WTC11 (cell line): ENCODE measurements around the gene HBD. TPM values are rescaled to one million over a fixed set of nuclear protein-coding genes. Genes with fewer than 3 reads are reported as not detected.

Experiments
- ATAC-seq: fragments of 200-7000 bp; cut with Tn5 transposase; 2 replicates; pipeline ENCODE4 v1.10.0; 2021; ENCODE audit warnings: mild to moderate bottlenecking, moderate library complexity
- Bru-seq: library from RNA; stranded (reverse); fragments of 400-500 nt; gene quantifications from one replicate; lab custom pipeline; 2021; lab: Mats Ljungman, UMichigan
- CTCF ChIA-PET: fragments of 300-600 bp; sonication (Branson Sonifier 250); formaldehyde crosslinking; loops from one replicate; lab custom pipeline; 2021; ENCODE audit warnings: antibody characterized with exemption; lab: Charles Lee
- POLR2A ChIA-PET: fragments of 350-600 bp; sonication (Branson Sonifier 250); formaldehyde crosslinking; loops from one replicate; lab custom pipeline; 2021; ENCODE audit warnings: antibody characterized with exemption; lab: Charles Lee
- DNase-seq: peaks from one replicate; pipeline ENCODE4 v3.0.0; 2021; ENCODE audit warnings: low spot score
- H3K27ac Mint-ChIP-seq: 2 replicates; pipeline ENCODE4 v1.8.0; 2021; ENCODE audit warnings: mixed read lengths
- H3K27me3 Mint-ChIP-seq: 2 replicates; pipeline ENCODE4 v1.8.0; 2021; ENCODE audit warnings: low read depth, mild to moderate bottlenecking, moderate library complexity, mixed read lengths
- H3K36me3 Mint-ChIP-seq: 2 replicates; pipeline ENCODE4 v1.8.0; 2021; ENCODE audit warnings: mixed read lengths
- H3K4me1 Mint-ChIP-seq: 2 replicates; pipeline ENCODE4 v1.8.0; 2022; ENCODE audit warnings: mixed read lengths
- H3K4me3 Mint-ChIP-seq: 2 replicates; pipeline ENCODE4 v1.8.0; 2021; ENCODE audit warnings: mild to moderate bottlenecking, moderate library complexity, mixed read lengths
- H3K9me3 Mint-ChIP-seq: 2 replicates; pipeline ENCODE4 v1.8.0; 2021; ENCODE audit warnings: mixed read lengths
- CDX4 ChIP-seq: fragments of 250-450 bp; sonication (Bioruptor Pico); IDR thresholded peaks from 2 replicates; pipeline ENCODE4 v1.9.0; 2021; ENCODE audit warnings: moderate library complexity, mild to moderate bottlenecking, inconsistent platforms, borderline replicate concordance
- CREM ChIP-seq: sonication (generic); formaldehyde crosslinking; IDR thresholded peaks from 2 replicates; pipeline ENCODE4 v1.8.1; 2022; ENCODE audit warnings: mild to moderate bottlenecking, missing genetic modification reagents, moderate library complexity
- ELF4 ChIP-seq: sonication (generic); formaldehyde crosslinking; IDR thresholded peaks from 2 replicates; pipeline ENCODE4 v1.8.1; 2022; ENCODE audit warnings: low read depth, mild to moderate bottlenecking, moderate library complexity, missing genetic modification reagents
- FOXJ3 ChIP-seq: sonication (generic); formaldehyde crosslinking; IDR thresholded peaks from 2 replicates; pipeline ENCODE4 v1.9.0; 2021; ENCODE audit warnings: missing genetic modification reagents, mild to moderate bottlenecking, borderline replicate concordance
- HMGA2 ChIP-seq: fragments of 250-450 bp; sonication (Bioruptor Pico); IDR thresholded peaks from 2 replicates; pipeline ENCODE4 v1.4.0; 2021; ENCODE audit warnings: mild to moderate bottlenecking, moderate library complexity
- JUN ChIP-seq: sonication (generic); formaldehyde crosslinking; IDR thresholded peaks from 2 replicates; pipeline ENCODE4 v1.8.0; 2023; ENCODE audit warnings: mild to moderate bottlenecking, missing genetic modification reagents
- NFYB ChIP-seq: sonication (generic); formaldehyde crosslinking; conservative IDR thresholded peaks from 2 replicates; pipeline ENCODE4 v1.8.0; 2022; ENCODE audit warnings: low read depth, missing genetic modification reagents
- OVOL2 ChIP-seq: fragments of 250-450 bp; sonication (Bioruptor Pico); IDR thresholded peaks from 2 replicates; pipeline ENCODE4 v1.9.0; 2021; ENCODE audit warnings: mild to moderate bottlenecking, borderline replicate concordance
- PRRX2 ChIP-seq: fragments of 250-450 bp; sonication (Bioruptor Pico); IDR thresholded peaks from 2 replicates; pipeline ENCODE4 v1.8.0; 2021; ENCODE audit warnings: mild to moderate bottlenecking
- SMAD3 ChIP-seq: sonication (generic); formaldehyde crosslinking; IDR thresholded peaks from 2 replicates; pipeline ENCODE4 v1.8.0; 2022; ENCODE audit warnings: missing genetic modification reagents, mild to moderate bottlenecking, borderline replicate concordance
- TCF7 ChIP-seq: sonication (generic); formaldehyde crosslinking; IDR thresholded peaks from 2 replicates; pipeline ENCODE4 v1.8.0; 2022; ENCODE audit warnings: mild to moderate bottlenecking, low read depth, missing genetic modification reagents, moderate library complexity
- TEAD4 ChIP-seq: sonication (generic); formaldehyde crosslinking; IDR thresholded peaks from 2 replicates; pipeline ENCODE4 v1.8.0; 2022; ENCODE audit warnings: mild to moderate bottlenecking, missing genetic modification reagents
- TP53 ChIP-seq: sonication (generic); formaldehyde crosslinking; IDR thresholded peaks from 2 replicates; pipeline ENCODE4 v1.8.1; 2023; ENCODE audit warnings: mild to moderate bottlenecking, missing genetic modification reagents
- ZBTB43 ChIP-seq: sonication (generic); formaldehyde crosslinking; IDR thresholded peaks from 2 replicates; pipeline ENCODE4 v1.8.1; 2023; ENCODE audit warnings: mild to moderate bottlenecking, missing genetic modification reagents
- ZNF121 ChIP-seq: sonication (generic); formaldehyde crosslinking; IDR thresholded peaks from 2 replicates; pipeline ENCODE4 v1.8.0; 2023; ENCODE audit warnings: missing genetic modification reagents
- ZNF423 ChIP-seq: fragments of 250-450 bp; sonication (Bioruptor Pico); IDR thresholded peaks from 2 replicates; pipeline ENCODE4 v2.1.2; 2022; ENCODE audit warnings: mild to moderate bottlenecking, moderate library complexity
- ZSCAN18 ChIP-seq: fragments of 250-450 bp; sonication (Bioruptor Pico); IDR thresholded peaks from 2 replicates; pipeline ENCODE4 v2.1.2; 2022; ENCODE audit warnings: mild to moderate bottlenecking, moderate library complexity
- long read RNA-seq, 3 experiments: library from RNA in 1 of 3; library from capped mRNA in 1 of 3; library from polyadenylated mRNA in 1 of 3; unstranded in 2 of 3; stranded (forward) in 1 of 3; transcript quantifications; one replicate each; pipeline ENCODE4 v2.0.0, GENCODE V29; 2021
- total RNA-seq: library from RNA; stranded (reverse); gene quantifications from 3 replicates; pipeline ENCODE4 v1.2.3, GENCODE V29; 2021
- TF ChIP-seq, protein P1 (sequence below): sonication (generic); formaldehyde crosslinking; IDR thresholded peaks from 2 replicates; pipeline ENCODE4 v1.8.0; 2022; ENCODE audit warnings: missing genetic modification reagents
- TF ChIP-seq, protein P2 (sequence below): sonication (generic); formaldehyde crosslinking; IDR thresholded peaks from 2 replicates; pipeline ENCODE4 v1.8.0; 2023; ENCODE audit warnings: missing genetic modification reagents, mild to moderate bottlenecking, borderline replicate concordance

HBD gene
- total RNA-seq (not detected in 3 replicates), Bru-seq, nascent RNA (not detected)
- long read RNA-seq, experiment 1: 0 reads
- long read RNA-seq, experiment 2: 0 reads
- long read RNA-seq, experiment 3: 0 reads

GRCh38 chr11:5234381-5234834, at the start of gene HBD:
Gene HBD, minus strand, starts transcription at chr11:5234483. Its CDS starts 50 bp downstream, at chr11:5234433.
- H3K4me3 Mint-ChIP-seq: no peak within 1 kb of the TSS
- ChIA-PET POLR2A (no interaction called here), CTCF (no interaction called here)
- TF ChIP-seq JUN (CRISPR knock-in tag) (no peak), NFYB (CRISPR knock-in tag) (no peak)
- DNase-seq (no peak), ATAC-seq (no peak)
- H3K27me3 Mint-ChIP-seq: no peaks in the 10 kb centered on the region; the same call in 1 of the 2 replicates
- H3K36me3 Mint-ChIP-seq: no peaks in the 10 kb centered on the region
- H3K4me1 Mint-ChIP-seq: no peaks in the 10 kb centered on the region
- no peaks in the 10 kb centered on the region for H3K9me3 Mint-ChIP-seq
- no peak within 1 kb of the TSS for H3K27ac Mint-ChIP-seq

DNA sequence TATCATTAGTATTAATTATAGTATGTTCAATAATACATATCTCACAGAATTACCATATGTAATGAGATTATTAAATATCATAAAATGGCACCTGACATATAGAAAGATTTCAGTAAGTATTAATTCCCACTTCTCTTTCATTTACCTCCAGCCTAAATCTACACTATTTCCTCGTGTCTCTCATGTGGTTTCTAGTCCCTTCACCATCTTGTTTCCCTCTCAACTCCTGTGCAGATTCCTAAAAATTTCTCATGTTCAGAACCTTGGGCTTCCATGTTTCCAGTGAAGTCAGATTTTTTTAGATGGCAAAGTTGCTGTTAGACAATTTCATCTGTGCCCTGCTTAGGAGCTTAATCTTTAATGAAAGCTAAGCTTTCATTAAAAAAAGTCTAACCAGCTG, 49.6 kb upstream of the HBD start:
- POLR2A ChIA-PET: no interaction called here
- TF ChIP-seq TCF7: no peak
- no peak for TF ChIP-seq ZBTB43 (CRISPR knock-in tag)
- TF ChIP-seq, protein P1, sequence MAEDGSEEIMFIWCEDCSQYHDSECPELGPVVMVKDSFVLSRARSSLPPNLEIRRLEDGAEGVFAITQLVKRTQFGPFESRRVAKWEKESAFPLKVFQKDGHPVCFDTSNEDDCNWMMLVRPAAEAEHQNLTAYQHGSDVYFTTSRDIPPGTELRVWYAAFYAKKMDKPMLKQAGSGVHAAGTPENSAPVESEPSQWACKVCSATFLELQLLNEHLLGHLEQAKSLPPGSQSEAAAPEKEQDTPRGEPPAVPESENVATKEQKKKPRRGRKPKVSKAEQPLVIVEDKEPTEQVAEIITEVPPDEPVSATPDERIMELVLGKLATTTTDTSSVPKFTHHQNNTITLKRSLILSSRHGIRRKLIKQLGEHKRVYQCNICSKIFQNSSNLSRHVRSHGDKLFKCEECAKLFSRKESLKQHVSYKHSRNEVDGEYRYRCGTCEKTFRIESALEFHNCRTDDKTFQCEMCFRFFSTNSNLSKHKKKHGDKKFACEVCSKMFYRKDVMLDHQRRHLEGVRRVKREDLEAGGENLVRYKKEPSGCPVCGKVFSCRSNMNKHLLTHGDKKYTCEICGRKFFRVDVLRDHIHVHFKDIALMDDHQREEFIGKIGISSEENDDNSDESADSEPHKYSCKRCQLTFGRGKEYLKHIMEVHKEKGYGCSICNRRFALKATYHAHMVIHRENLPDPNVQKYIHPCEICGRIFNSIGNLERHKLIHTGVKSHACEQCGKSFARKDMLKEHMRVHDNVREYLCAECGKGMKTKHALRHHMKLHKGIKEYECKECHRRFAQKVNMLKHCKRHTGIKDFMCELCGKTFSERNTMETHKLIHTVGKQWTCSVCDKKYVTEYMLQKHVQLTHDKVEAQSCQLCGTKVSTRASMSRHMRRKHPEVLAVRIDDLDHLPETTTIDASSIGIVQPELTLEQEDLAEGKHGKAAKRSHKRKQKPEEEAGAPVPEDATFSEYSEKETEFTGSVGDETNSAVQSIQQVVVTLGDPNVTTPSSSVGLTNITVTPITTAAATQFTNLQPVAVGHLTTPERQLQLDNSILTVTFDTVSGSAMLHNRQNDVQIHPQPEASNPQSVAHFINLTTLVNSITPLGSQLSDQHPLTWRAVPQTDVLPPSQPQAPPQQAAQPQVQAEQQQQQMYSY (CRISPR knock-in tag): no peak
- no peak for TF ChIP-seq ELF4 (CRISPR knock-in tag)
- TF ChIP-seq, protein P2, sequence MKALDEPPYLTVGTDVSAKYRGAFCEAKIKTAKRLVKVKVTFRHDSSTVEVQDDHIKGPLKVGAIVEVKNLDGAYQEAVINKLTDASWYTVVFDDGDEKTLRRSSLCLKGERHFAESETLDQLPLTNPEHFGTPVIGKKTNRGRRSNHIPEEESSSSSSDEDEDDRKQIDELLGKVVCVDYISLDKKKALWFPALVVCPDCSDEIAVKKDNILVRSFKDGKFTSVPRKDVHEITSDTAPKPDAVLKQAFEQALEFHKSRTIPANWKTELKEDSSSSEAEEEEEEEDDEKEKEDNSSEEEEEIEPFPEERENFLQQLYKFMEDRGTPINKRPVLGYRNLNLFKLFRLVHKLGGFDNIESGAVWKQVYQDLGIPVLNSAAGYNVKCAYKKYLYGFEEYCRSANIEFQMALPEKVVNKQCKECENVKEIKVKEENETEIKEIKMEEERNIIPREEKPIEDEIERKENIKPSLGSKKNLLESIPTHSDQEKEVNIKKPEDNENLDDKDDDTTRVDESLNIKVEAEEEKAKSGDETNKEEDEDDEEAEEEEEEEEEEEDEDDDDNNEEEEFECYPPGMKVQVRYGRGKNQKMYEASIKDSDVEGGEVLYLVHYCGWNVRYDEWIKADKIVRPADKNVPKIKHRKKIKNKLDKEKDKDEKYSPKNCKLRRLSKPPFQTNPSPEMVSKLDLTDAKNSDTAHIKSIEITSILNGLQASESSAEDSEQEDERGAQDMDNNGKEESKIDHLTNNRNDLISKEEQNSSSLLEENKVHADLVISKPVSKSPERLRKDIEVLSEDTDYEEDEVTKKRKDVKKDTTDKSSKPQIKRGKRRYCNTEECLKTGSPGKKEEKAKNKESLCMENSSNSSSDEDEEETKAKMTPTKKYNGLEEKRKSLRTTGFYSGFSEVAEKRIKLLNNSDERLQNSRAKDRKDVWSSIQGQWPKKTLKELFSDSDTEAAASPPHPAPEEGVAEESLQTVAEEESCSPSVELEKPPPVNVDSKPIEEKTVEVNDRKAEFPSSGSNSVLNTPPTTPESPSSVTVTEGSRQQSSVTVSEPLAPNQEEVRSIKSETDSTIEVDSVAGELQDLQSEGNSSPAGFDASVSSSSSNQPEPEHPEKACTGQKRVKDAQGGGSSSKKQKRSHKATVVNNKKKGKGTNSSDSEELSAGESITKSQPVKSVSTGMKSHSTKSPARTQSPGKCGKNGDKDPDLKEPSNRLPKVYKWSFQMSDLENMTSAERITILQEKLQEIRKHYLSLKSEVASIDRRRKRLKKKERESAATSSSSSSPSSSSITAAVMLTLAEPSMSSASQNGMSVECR: no peak
- no peak for TF ChIP-seq TP53 (CRISPR knock-in tag)
- TF ChIP-seq SMAD3: no peak
- TF ChIP-seq OVOL2 (CRISPR knock-in tag): no peak
- TF ChIP-seq ZNF121: no peak
- TF ChIP-seq ZNF423 (CRISPR knock-in tag): no peak
- no peak for TF ChIP-seq ZSCAN18 (CRISPR knock-in tag)
- TF ChIP-seq FOXJ3 (CRISPR knock-in tag): no peak
- TF ChIP-seq HMGA2 (CRISPR knock-in tag): no peak
- no peak for TF ChIP-seq PRRX2 (CRISPR knock-in tag)
- no peak for TF ChIP-seq CDX4
- TF ChIP-seq TEAD4 (CRISPR knock-in tag): no peak
- no peak for TF ChIP-seq CREM (CRISPR knock-in tag)
- TF ChIP-seq JUN (CRISPR knock-in tag): no peak
- TF ChIP-seq, all 79 proteins: peak for 0
- no peaks in the 10 kb centered on the region; the same call in 1 of the 2 replicates for H3K9me3 Mint-ChIP-seq
- DNase-seq: no peak
- CTCF ChIA-PET: no interaction called here
- no peak for ATAC-seq
- no peaks in the 10 kb centered on the region for H3K36me3 Mint-ChIP-seq
- H3K27me3 Mint-ChIP-seq: no peaks in the 10 kb centered on the region
- peaks cover 5% of the 10 kb centered on the region for H3K4me1 Mint-ChIP-seq
- no peak overlapping the region for H3K27ac Mint-ChIP-seq
- H3K4me3 Mint-ChIP-seq: no peak overlapping the region
